RWPE2 (cell line): ENCODE results near the gene MGMT.

ENCODE experiments used
- ATAC-seq: fragments of 200-7000 bp; cut with Tn5 transposase; 3 replicates; pipeline ENCODE4 v1.9.1; 2021; ENCODE audit warnings: low read depth
- DNase-seq: peaks from one replicate; pipeline ENCODE4 v3.0.0-alpha.2; 2020; ENCODE audit warnings: low spot score
- H3K27ac ChIP-seq: fragments of 450-650 bp; 2 replicates; pipeline ENCODE4 v1.5.1; 2017; ENCODE audit warnings: mild to moderate bottlenecking; ENCODE audit not compliant: poor library complexity, severe bottlenecking
- H3K27me3 ChIP-seq: fragments of 250-450 bp; sonication (Bioruptor Pico); 2 replicates; pipeline ENCODE4 v1.5.1; 2021; ENCODE audit warnings: mild to moderate bottlenecking, moderate library complexity; ENCODE audit not compliant: insufficient read depth, poor library complexity, severe bottlenecking
- H3K36me3 ChIP-seq: fragments of 250-450 bp; sonication (Bioruptor Pico); 2 replicates; pipeline ENCODE4 v1.5.1; 2020; ENCODE audit warnings: low read depth, mild to moderate bottlenecking, moderate library complexity
- H3K4me1 ChIP-seq: fragments of 250-450 bp; sonication (Bioruptor Pico); 2 replicates; pipeline ENCODE4 v1.5.1; 2021; ENCODE audit warnings: mild to moderate bottlenecking, moderate library complexity; ENCODE audit not compliant: insufficient read depth, poor library complexity, severe bottlenecking
- H3K4me3 ChIP-seq: fragments of 250-450 bp; sonication (Bioruptor Pico); 2 replicates; pipeline ENCODE4 v1.5.1; 2021; ENCODE audit warnings: mild to moderate bottlenecking, moderate library complexity; ENCODE audit not compliant: severe bottlenecking
- H3K9me3 ChIP-seq: fragments of 250-450 bp; sonication (Bioruptor Pico); 2 replicates; pipeline ENCODE4 v1.5.1; 2021; ENCODE audit warnings: mild to moderate bottlenecking, moderate library complexity; ENCODE audit not compliant: severe bottlenecking
- TF ChIP-seq, protein P1 (sequence below): fragments of 450-650 bp; IDR thresholded peaks from one replicate; pipeline ENCODE4 v1.5.1; 2017; ENCODE audit warnings: mild to moderate bottlenecking, moderate library complexity; ENCODE audit not compliant: poor library complexity, severe bottlenecking

MGMT gene

DNA sequence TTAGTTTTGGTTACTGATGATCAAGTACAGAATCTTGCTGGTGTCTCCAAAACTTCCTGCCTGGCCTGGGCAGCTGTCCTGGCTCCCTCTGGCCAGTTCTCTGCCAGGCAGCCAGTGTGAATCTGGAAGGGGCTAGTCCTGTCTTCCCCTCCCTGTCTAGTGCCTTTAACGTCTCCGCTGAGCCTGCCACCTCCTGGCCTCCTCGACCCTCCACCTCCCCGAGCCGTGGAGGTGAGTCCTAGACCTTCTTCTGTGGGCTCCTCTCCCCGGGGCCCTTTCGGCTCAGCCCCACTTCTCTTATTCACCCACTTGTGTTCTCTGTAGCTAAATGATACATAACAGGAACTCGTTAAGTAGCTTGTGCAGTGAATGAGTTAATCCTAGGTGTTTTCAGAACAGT lies 218.2 kb downstream of the MGMT start:
- TF ChIP-seq, protein P1, sequence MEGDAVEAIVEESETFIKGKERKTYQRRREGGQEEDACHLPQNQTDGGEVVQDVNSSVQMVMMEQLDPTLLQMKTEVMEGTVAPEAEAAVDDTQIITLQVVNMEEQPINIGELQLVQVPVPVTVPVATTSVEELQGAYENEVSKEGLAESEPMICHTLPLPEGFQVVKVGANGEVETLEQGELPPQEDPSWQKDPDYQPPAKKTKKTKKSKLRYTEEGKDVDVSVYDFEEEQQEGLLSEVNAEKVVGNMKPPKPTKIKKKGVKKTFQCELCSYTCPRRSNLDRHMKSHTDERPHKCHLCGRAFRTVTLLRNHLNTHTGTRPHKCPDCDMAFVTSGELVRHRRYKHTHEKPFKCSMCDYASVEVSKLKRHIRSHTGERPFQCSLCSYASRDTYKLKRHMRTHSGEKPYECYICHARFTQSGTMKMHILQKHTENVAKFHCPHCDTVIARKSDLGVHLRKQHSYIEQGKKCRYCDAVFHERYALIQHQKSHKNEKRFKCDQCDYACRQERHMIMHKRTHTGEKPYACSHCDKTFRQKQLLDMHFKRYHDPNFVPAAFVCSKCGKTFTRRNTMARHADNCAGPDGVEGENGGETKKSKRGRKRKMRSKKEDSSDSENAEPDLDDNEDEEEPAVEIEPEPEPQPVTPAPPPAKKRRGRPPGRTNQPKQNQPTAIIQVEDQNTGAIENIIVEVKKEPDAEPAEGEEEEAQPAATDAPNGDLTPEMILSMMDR: no peak
- H3K4me3 ChIP-seq: no peak overlapping the region
- no peaks in the 10 kb centered on the region for H3K36me3 ChIP-seq
- no peak for DNase-seq
- H3K9me3 ChIP-seq: no peaks in the 10 kb centered on the region
- no peak for ATAC-seq
- no peak overlapping the region for H3K27ac ChIP-seq
- no peaks in the 10 kb centered on the region for H3K4me1 ChIP-seq
- no peaks in the 10 kb centered on the region for H3K27me3 ChIP-seq

DNA sequence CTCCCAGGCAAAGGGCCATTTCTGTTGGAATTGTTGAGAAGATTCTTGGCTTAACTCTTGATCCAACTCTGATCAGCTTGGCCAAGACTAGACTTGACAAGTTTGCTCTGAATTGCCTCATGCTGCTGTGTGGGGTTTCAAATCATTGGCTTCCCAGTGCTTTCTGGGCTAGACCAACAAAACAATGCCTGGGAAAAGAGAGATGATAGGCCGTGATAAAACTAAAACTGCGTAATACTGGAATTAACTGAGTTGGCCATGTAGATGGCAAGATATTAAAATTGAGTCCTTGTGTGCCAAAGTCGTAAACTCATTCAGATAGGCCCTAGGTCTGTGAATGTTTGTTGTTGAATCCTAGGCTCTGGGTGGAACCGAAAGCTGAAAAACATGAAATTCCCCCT lies 222.6 kb downstream of the MGMT start:
- H3K27me3 ChIP-seq: no peaks in the 10 kb centered on the region
- TF ChIP-seq, protein P1: no peak
- H3K9me3 ChIP-seq: no peaks in the 10 kb centered on the region
- ATAC-seq (no peak), DNase-seq (no peak)
- H3K4me1 ChIP-seq: no peaks in the 10 kb centered on the region
- no peak overlapping the region for H3K27ac ChIP-seq
- no peaks in the 10 kb centered on the region for H3K36me3 ChIP-seq
- no peak overlapping the region for H3K4me3 ChIP-seq

DNA sequence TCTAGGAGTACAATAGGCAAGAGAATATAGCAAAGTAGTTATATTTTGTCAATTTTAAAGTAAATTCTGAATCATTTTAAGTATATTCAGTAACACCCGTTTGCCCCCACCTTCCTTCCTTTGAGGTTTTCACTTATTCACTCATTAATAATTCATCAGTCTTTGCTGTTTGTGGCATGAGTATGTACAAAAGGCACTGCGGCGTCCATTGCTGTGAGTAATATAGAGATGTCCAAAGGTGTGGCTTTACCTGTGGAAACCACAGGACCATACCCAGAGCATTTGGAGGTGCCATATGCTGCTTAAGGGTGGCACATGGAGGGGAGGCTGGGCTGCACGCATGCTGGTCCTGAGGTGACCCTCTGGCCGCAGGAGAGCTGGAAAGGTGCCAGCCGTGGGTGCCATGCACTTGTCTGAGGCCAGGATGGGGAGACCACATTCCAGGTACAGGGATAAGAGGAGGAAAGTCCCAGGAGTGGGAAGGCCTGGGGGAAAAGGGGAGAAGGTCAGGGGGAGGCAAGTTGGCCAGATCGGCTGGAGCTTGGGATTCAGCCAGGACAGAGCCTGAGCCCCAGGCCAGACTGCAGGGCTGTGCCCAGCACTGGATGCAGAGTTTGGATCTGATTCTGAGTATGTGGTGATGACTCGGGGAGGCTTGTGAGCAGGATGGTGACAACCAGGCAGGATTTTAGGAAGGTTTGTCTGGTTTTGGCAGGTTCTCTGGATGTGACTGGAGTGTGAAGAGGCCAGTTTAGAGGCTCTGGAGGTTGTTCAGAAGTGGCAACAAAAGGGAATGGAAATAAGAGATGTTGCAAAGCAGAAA lies 223.4 kb downstream of the MGMT start:
- Histone ChIP-seq H3K9me3 (no peaks in the 10 kb centered on the region), H3K36me3 (no peaks in the 10 kb centered on the region), H3K4me1 (no peaks in the 10 kb centered on the region), H3K4me3 (no peak overlapping the region), H3K27ac (no peak overlapping the region), H3K27me3 (no peaks in the 10 kb centered on the region)
- peak; percentile 65; the same call in 2 of the 3 replicates for ATAC-seq
- TF ChIP-seq, protein P1: no peak
- DNase-seq: no peak

DNA sequence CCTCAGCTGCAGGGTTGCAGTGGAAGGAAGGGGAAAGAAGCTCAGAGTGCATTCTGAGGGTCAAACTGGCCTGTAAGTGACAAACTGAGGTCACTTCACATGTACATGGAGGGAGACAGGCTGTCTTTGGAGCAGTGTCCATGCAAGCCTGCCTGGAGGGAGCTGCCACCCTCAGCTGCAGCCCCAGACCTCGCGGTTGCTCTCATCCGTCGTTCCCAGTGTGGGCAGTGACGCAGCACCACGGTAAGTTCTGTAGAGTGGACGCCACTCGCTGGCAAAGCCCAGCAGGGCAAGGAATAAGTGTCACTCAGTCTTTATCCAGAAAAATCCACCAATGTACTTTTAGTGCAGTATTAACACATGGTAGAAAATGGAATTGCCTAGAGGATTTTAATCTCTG lies 225.7 kb downstream of the MGMT start:
- no peaks in the 10 kb centered on the region for H3K36me3 ChIP-seq
- no peak overlapping the region for H3K4me3 ChIP-seq
- H3K27ac ChIP-seq: no peak overlapping the region
- TF ChIP-seq, protein P1: no peak
- DNase-seq (no peak), ATAC-seq (no peak)
- no peaks in the 10 kb centered on the region for H3K4me1 ChIP-seq
- H3K27me3 ChIP-seq: no peaks in the 10 kb centered on the region
- H3K9me3 ChIP-seq: no peaks in the 10 kb centered on the region

DNA sequence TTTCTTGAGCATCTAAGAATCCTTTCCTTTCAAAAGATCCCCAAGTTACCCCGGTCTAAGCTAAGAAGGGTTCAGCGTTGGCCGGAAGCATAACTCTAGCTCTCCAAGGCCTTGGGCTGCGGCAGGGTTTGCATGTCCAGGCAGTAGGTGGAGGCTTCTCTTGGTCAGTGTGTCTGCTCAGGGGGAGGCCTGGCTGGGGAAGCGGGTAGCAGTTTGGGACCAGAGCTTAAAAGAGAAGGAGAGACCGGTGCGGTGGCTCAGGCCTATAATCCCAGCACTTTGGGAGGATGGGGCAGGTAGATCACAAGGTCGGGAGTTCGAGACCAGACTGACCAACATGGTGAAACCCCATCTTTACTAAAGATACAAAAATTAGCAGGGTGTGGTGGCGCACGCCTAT lies 226.3 kb downstream of the MGMT start:
- no peak for DNase-seq
- no peaks in the 10 kb centered on the region for H3K36me3 ChIP-seq
- no peak for ATAC-seq
- H3K27ac ChIP-seq: no peak overlapping the region
- H3K27me3 ChIP-seq: no peaks in the 10 kb centered on the region
- H3K4me3 ChIP-seq: no peak overlapping the region
- TF ChIP-seq, protein P1: no peak
- no peaks in the 10 kb centered on the region for H3K9me3 ChIP-seq
- no peaks in the 10 kb centered on the region for H3K4me1 ChIP-seq
